Tibial nerve (tissue), 4 donors: ENCODE results near the gene AFF3. TPM values are rescaled to one million over a fixed set of nuclear protein-coding genes. Genes with fewer than 3 reads are reported as not detected.

ENCODE experiments used
- DNase-seq, 2 donors: peaks; one replicate each; pipeline ENCODE4 v3.0.0-alpha.2; 2019; ENCODE audit warnings: low spot score in 2 of 2
- H3K27ac ChIP-seq, 4 donors: fragments of 200-600 bp; sonication (generic) in 3 of 4; one replicate each; pipeline ENCODE4 v1.5.1; 2017 to 2019; ENCODE audit warnings: mild to moderate bottlenecking in 1 of 4
- H3K27me3 ChIP-seq, 2 donors: fragments of 200-600 bp; sonication (generic) in 1 of 2; one replicate each; pipeline versions ENCODE4 v1.5.1 to v1.6.0; 2017 to 2019
- H3K36me3 ChIP-seq, 3 donors: fragments of 200-600 bp; sonication (generic); one replicate each; pipeline ENCODE4 v1.5.1; 2018 to 2019
- H3K4me1 ChIP-seq, 4 donors: fragments of 200-600 bp; sonication (generic) in 3 of 4; one replicate each; pipeline ENCODE4 v1.5.1; 2017 to 2019
- H3K4me3 ChIP-seq, 4 donors: fragments of 200-600 bp; sonication (generic) in 3 of 4; one replicate each; pipeline ENCODE4 v1.5.1; 2017 to 2019; ENCODE audit warnings: mild to moderate bottlenecking in 1 of 4, moderate library complexity in 1 of 4
- H3K9me3 ChIP-seq, 4 donors: fragments of 200-600 bp; sonication (generic) in 3 of 4; one replicate each; pipeline ENCODE4 v1.5.1; 2017 to 2019
- CTCF ChIP-seq, 5 experiments: fragments of 200-600 bp in 3 of 5; fragments of 450-650 bp in 2 of 5; sonication (generic) in 3 of 5; IDR thresholded peaks; one replicate each; pipeline ENCODE4 v1.5.1; 2016 to 2019; ENCODE audit warnings: antibody characterized with exemption in 5 of 5, mild to moderate bottlenecking in 3 of 5, moderate library complexity in 2 of 5
- EP300 ChIP-seq, 2 donors: sonication (generic); formaldehyde crosslinking; IDR thresholded peaks; one replicate each; pipeline ENCODE4 v1.6.1; 2017; ENCODE audit warnings: antibody characterized with exemption in 2 of 2, mild to moderate bottlenecking in 1 of 2
- POLR2A ChIP-seq, 2 donors: fragments of 450-650 bp; IDR thresholded peaks; one replicate each; pipeline ENCODE4 v1.6.1; 2017; ENCODE audit warnings: antibody characterized with exemption in 2 of 2, mild to moderate bottlenecking in 2 of 2, moderate library complexity in 2 of 2
- WGBS, 2 donors: methylation state at CpG; one replicate each; pipeline ENCODE4 v1.1.5; 2018; 5-methylcytosine and 5-hydroxymethylcytosine counted together
- total RNA-seq, 4 donors: library from RNA; depleted of rRNA; stranded (reverse); fragments of >200 nt; gene quantifications; one replicate each; pipeline ENCODE4 v1.1.0, GENCODE V29; 2016

Gene AFF3
- total RNA-seq, 4 donors from 2014 or later: 7.2 to 36.0 (median 21.4) TPM

DNA sequence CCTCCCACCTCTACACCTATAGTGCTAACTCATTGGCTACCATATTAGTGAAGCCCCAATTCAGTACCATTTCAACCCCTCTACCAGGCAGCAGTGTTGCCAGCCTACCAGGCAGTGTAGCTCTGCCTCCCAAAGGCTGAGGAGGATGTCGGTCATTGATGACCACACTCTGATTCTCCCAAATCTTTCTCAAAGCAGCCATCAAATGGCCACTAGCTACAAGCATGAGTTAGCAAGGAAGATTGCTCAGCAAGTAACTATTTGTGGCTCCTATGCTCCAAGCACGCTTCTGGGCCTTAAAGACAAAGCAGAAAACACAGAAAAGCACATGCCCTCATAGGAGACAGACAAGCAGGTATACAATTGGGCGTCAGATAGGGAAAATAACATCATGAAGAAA is 42.7 kb upstream of the AFF3 start:
- no peak for DNase-seq
- no peaks in the 10 kb centered on the region for H3K27me3 ChIP-seq
- 91 to 98% methylated on average over 3 of the region's 3 CpGs for WGBS, 2 donors
- TF ChIP-seq EP300 (IDR thresholded peaks at IDR 0.05) (no peak), CTCF (IDR thresholded peaks at IDR 0.05) (no peak), POLR2A (IDR thresholded peaks at IDR 0.05) (no peak)
- H3K4me3 ChIP-seq: no peak overlapping the region
- H3K36me3 ChIP-seq: no peaks in the 10 kb centered on the region
- peak overlapping the region in 1 of 4 donors; percentile 44 for H3K27ac ChIP-seq
- H3K4me1 ChIP-seq: peaks cover 0 to 5% (median 0%) of the 10 kb centered on the region in 4 donors
- H3K9me3 ChIP-seq: no peaks in the 10 kb centered on the region

- peaks cover 0 to 5% (median 0%) of the 10 kb centered on the region in 4 donors for H3K4me1 ChIP-seq
- no peaks in the 10 kb centered on the region for H3K9me3 ChIP-seq
- WGBS, 2 donors: 72 to 84% methylated on average over 4 of the region's 4 CpGs
- no peak for DNase-seq
- no peaks in the 10 kb centered on the region for H3K27me3 ChIP-seq
- no peak overlapping the region for H3K27ac ChIP-seq
- no peak overlapping the region for H3K4me3 ChIP-seq
- H3K36me3 ChIP-seq: no peaks in the 10 kb centered on the region
- TF ChIP-seq POLR2A (IDR thresholded peaks at IDR 0.05): no peak
- TF ChIP-seq CTCF (IDR thresholded peaks at IDR 0.05): no peak
- peak in 1 of 2 donors; percentile 39 for TF ChIP-seq EP300 (IDR thresholded peaks at IDR 0.05)
Measured at GRCh38 chr2:100184055-100184737, 41.8 kb upstream of the AFF3 start.

DNA sequence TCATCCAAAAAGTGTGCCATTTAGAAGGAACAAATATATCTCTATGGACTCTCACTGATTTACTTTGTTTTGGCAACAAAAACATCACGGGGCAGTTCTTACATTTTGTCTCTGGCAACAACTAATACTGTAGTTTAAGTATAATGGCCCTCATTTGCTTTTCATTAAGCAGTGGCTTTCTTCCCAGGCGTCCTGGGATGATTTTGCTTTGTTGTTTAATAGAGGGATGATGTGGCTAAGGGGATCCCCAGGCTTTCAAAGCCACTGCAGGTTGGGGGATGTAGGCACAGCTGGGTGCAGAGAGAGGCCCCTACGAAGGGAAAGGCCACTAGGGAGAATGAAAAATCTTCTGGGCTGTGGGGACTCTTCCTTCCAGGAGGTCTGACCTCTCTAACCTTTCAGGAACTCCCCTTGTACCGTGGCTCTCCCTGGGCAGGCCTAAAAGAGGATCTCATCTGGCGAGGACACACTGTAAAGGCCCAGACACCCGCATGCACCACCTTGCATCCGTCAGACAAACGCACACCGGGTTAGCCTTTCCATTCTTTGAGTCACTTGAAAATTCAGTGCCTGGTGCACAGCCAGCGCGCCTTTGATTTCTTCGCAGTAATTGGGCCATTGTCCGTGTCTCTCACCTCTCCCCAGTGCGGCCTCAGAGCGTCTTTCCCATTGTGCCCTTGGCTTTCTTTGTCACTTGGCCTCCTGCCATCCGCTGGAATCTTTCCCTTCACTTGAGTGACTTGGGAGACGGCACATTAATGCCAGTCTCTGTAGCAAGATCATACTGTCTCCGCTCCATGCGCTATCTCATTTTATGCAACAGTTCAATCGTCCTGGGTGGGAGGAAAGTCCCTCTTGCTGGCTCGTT is 40.3 kb upstream of the AFF3 start:
- H3K36me3 ChIP-seq: no peaks in the 10 kb centered on the region
- WGBS, 2 donors: 50 to 55% methylated on average over 21 of the region's 21 CpGs

GRCh38 chr2:100180503-100180902 is 38.1 kb upstream of the AFF3 start:
- WGBS, 2 donors: 95 to 98% methylated on average over 5 of the region's 5 CpGs

More for the DNA sequence above, 40.3 kb upstream of the AFF3 start:
- TF ChIP-seq CTCF (IDR thresholded peaks at IDR 0.05): no peak
- no peak for TF ChIP-seq EP300 (IDR thresholded peaks at IDR 0.05)
- TF ChIP-seq POLR2A (IDR thresholded peaks at IDR 0.05): no peak
- no peak overlapping the region for H3K4me3 ChIP-seq
- DNase-seq: no peak
- no peaks in the 10 kb centered on the region for H3K9me3 ChIP-seq
- H3K27ac ChIP-seq: no peak overlapping the region
- peaks cover 0 to 5% (median 0%) of the 10 kb centered on the region in 4 donors for H3K4me1 ChIP-seq
- no peaks in the 10 kb centered on the region for H3K27me3 ChIP-seq

More at GRCh38 chr2:100180503-100180902, 38.1 kb upstream of the AFF3 start:
- Histone ChIP-seq H3K4me1 (peaks cover 0 to 5% (median 0%) of the 10 kb centered on the region in 4 donors), H3K9me3 (no peaks in the 10 kb centered on the region), H3K4me3 (no peak overlapping the region), H3K36me3 (no peaks in the 10 kb centered on the region), H3K27me3 (no peaks in the 10 kb centered on the region), H3K27ac (no peak overlapping the region)
- TF ChIP-seq POLR2A (IDR thresholded peaks at IDR 0.05) (no peak), CTCF (IDR thresholded peaks at IDR 0.05) (no peak), EP300 (IDR thresholded peaks at IDR 0.05) (no peak)
- no peak for DNase-seq
